ENCODE measurements around the gene SUN1.

SUN1 gene

GRCh38 chr7:842431-843031, 10.3 kb downstream of the SUN1 start:
- DNase-seq (ENCODE audit: low read depth): no peak
- no peak overlapping the region for H3K4me3 ChIP-seq (ENCODE audit: low read depth, low read length)
- no peak for TF ChIP-seq POLR2A (IDR thresholded peaks at IDR 0.05; ENCODE audit: extremely low read depth, insufficient read length)
- no peak for TF ChIP-seq MAX (IDR thresholded peaks at IDR 0.05; ENCODE audit: low read depth, low read length)
- no peak for TF ChIP-seq CTCF (IDR thresholded peaks at IDR 0.05; ENCODE audit: low read depth, low read length)
- no peak for TF ChIP-seq MYC (IDR thresholded peaks at IDR 0.05; ENCODE audit: low read depth, low read length)

- DNase-seq (ENCODE audit: low read depth): no peak
- TF ChIP-seq CTCF (IDR thresholded peaks at IDR 0.05; ENCODE audit: low read depth, low read length): no peak
- TF ChIP-seq POLR2A (IDR thresholded peaks at IDR 0.05; ENCODE audit: extremely low read depth, insufficient read length): no peak
- no peak for TF ChIP-seq MYC (IDR thresholded peaks at IDR 0.05; ENCODE audit: low read depth, low read length)
- TF ChIP-seq MAX (IDR thresholded peaks at IDR 0.05; ENCODE audit: low read depth, low read length): no peak
- H3K4me3 ChIP-seq (ENCODE audit: low read depth, low read length): no peak overlapping the region
Observed at GRCh38 chr7:843230-843629, 11.0 kb downstream of the SUN1 start.

GRCh38 chr7:844043-844442, 11.8 kb downstream of the SUN1 start:
- DNase-seq (ENCODE audit: low read depth): no peak
- TF ChIP-seq MAX (IDR thresholded peaks at IDR 0.05; ENCODE audit: low read depth, low read length) (no peak), MYC (IDR thresholded peaks at IDR 0.05; ENCODE audit: low read depth, low read length) (no peak), POLR2A (IDR thresholded peaks at IDR 0.05; ENCODE audit: extremely low read depth, insufficient read length) (no peak), CTCF (IDR thresholded peaks at IDR 0.05; ENCODE audit: low read depth, low read length) (no peak)
- no peak overlapping the region for H3K4me3 ChIP-seq (ENCODE audit: low read depth, low read length)

GRCh38 chr7:844514-844913, 12.2 kb downstream of the SUN1 start:
- no peak overlapping the region for H3K4me3 ChIP-seq (ENCODE audit: low read depth, low read length)
- no peak for DNase-seq (ENCODE audit: low read depth)
- no peak for TF ChIP-seq MYC (IDR thresholded peaks at IDR 0.05; ENCODE audit: low read depth, low read length)
- TF ChIP-seq POLR2A (IDR thresholded peaks at IDR 0.05; ENCODE audit: extremely low read depth, insufficient read length): no peak
- TF ChIP-seq MAX (IDR thresholded peaks at IDR 0.05; ENCODE audit: low read depth, low read length): no peak
- no peak for TF ChIP-seq CTCF (IDR thresholded peaks at IDR 0.05; ENCODE audit: low read depth, low read length)

DNA sequence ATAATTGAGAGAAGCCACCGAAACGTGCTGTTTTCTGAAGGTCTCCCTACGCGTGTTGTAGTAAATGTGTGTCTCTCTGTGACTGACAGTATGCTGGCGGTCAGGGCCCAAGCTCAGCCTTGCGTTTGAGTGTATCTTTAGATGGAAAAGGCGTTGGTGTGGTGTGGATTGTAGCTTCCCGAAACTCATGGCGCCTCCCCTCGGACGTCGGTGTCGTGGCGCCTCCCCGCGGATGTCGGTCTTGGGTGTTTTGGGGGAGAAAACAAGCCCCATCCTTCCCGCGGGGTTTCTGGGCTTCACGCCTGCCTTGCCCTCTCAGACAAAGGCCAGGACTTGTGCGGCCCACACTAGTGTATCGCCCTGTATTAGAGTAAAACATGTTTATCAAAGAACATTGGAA, 12.8 kb downstream of the SUN1 start:
- H3K4me3 ChIP-seq (ENCODE audit: low read depth, low read length): no peak overlapping the region
- no peak for DNase-seq (ENCODE audit: low read depth)
- no peak for TF ChIP-seq CTCF (IDR thresholded peaks at IDR 0.05; ENCODE audit: low read depth, low read length)
- no peak for TF ChIP-seq MYC (IDR thresholded peaks at IDR 0.05; ENCODE audit: low read depth, low read length)
- no peak for TF ChIP-seq POLR2A (IDR thresholded peaks at IDR 0.05; ENCODE audit: extremely low read depth, insufficient read length)
- no peak for TF ChIP-seq MAX (IDR thresholded peaks at IDR 0.05; ENCODE audit: low read depth, low read length)

All from NB4 (cell line).